HG02798 (cell line): ENCODE data around the gene WASF1.
"Not testable (repeated sequence)": the region's sequence is repeated elsewhere in the genome, so short reads cannot be mapped to it uniquely, and the experiment has no call there.

ENCODE experiments used
- ATAC-seq: cut with Tn5 transposase; IDR thresholded peaks from one replicate; pipeline ENCODE4 v1.9.1; 2021; ENCODE audit warnings: mild to moderate bottlenecking; ENCODE audit not compliant: unreplicated experiment, poor library complexity

Gene WASF1

GRCh38 chr6:110178626-110179405 is 654 bp downstream of the WASF1 start:
- ATAC-seq: peak; percentile 26

GRCh38 chr6:110173506-110174132 is 5.9 kb downstream of the WASF1 start:
- no peak for ATAC-seq

GRCh38 chr6:110170081-110170480 is 9.4 kb downstream of the WASF1 start:
- no peak for ATAC-seq

- no peak for ATAC-seq
Measured at GRCh38 chr6:110158479-110158878, 21.0 kb downstream of the WASF1 start.

- ATAC-seq: no peak
Measured at GRCh38 chr6:110147870-110148269, 31.6 kb downstream of the WASF1 start.

- ATAC-seq: no peak
Measured at GRCh38 chr6:110140650-110141049, 38.8 kb downstream of the WASF1 start.

GRCh38 chr6:110139052-110139451 is 40.4 kb downstream of the WASF1 start:
- ATAC-seq: no peak

GRCh38 chr6:110137924-110138887 is 41.3 kb downstream of the WASF1 start:
- ATAC-seq: no peak

GRCh38 chr6:110130362-110130761 is 49.1 kb downstream of the WASF1 start:
- no peak for ATAC-seq

- no peak for ATAC-seq
Measured at GRCh38 chr6:110128418-110128817, 51.1 kb downstream of the WASF1 start.

- ATAC-seq: no peak
Measured at GRCh38 chr6:110125361-110125760, 54.1 kb downstream of the WASF1 start.

- ATAC-seq: not testable (repeated sequence)
Measured at GRCh38 chr6:110121655-110122054, 57.8 kb downstream of the WASF1 start.

GRCh38 chr6:110116258-110116657 is 63.2 kb downstream of the WASF1 start:
- no peak for ATAC-seq

GRCh38 chr6:110114004-110114403 is 65.5 kb downstream of the WASF1 start:
- ATAC-seq: no peak

- no peak for ATAC-seq
Measured at GRCh38 chr6:110105296-110105695, 74.2 kb downstream of the WASF1 start.

- no peak for ATAC-seq
Measured at GRCh38 chr6:110103260-110103659, 76.2 kb downstream of the WASF1 start.

- no peak for ATAC-seq
Measured at GRCh38 chr6:110102411-110102810, 77.1 kb downstream of the WASF1 start.

GRCh38 chr6:110101885-110102284 is 77.6 kb downstream of the WASF1 start:
- no peak for ATAC-seq

- ATAC-seq: no peak
Measured at GRCh38 chr6:110098511-110099116, 80.9 kb downstream of the WASF1 start.

- ATAC-seq: no peak
Measured at GRCh38 chr6:110097443-110097842, 82.0 kb downstream of the WASF1 start.
